HG03039 (cell line): ENCODE results near the gene PIM3.

Experiments
- ATAC-seq: cut with Tn5 transposase; IDR thresholded peaks from one replicate; pipeline ENCODE4 v1.9.1; 2021; ENCODE audit warnings: mild to moderate bottlenecking, moderate library complexity; ENCODE audit not compliant: unreplicated experiment

Gene PIM3

GRCh38 chr22:49966041-49966773 lies 5.6 kb downstream of the PIM3 start:
- ATAC-seq = no peak

DNA sequence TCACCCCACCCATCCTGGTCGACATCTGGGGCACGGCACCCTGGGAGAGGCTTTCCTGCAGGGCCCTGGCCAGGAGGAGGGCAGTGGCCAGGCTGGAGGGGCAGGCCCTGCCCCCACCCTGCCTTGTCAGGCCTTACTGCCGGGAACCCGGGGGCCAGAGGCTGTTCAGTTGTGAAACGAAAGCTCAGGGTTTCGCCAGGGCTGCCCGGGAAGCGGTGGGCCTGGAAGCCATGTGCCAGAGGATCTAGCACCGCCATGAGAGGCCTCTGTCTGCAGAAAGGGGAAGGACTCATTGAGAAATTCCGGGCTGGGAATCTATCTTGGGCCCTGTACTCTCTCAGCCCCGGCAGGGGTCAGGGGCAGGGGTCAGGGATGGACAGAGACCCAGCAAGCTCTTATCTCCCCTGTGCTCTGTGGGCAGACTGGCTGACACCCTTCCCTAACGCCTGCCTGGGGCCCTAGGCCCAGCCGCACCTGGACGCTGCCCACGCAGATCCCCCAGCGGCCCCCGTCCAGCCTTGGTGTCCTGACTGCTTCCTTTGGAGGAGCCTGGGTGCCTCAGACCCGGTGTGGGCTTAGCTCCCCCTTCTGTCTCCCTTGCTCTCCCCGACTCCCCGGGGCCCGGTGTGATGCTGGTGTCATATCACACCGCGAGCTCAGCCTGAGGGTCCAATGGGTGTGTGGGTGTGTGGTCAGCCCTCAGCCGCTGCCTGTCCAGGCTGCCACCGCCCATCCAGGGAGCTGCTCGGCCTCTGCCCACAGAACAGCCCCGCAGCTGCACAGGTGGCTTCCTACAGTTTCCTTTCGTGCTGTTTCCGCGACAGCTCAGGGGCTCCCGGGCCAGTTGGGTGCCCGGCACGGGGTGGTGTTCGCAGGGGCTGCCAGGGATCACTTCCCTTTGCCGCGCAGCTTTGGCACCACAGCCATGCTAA lies 6.5 kb downstream of the PIM3 start:
- ATAC-seq = no peak

- ATAC-seq = no peak
Observed at GRCh38 chr22:49967706-49968208, 7.2 kb downstream of the PIM3 start.

- ATAC-seq = no peak
Observed at GRCh38 chr22:49968313-49968830, 7.8 kb downstream of the PIM3 start.

DNA sequence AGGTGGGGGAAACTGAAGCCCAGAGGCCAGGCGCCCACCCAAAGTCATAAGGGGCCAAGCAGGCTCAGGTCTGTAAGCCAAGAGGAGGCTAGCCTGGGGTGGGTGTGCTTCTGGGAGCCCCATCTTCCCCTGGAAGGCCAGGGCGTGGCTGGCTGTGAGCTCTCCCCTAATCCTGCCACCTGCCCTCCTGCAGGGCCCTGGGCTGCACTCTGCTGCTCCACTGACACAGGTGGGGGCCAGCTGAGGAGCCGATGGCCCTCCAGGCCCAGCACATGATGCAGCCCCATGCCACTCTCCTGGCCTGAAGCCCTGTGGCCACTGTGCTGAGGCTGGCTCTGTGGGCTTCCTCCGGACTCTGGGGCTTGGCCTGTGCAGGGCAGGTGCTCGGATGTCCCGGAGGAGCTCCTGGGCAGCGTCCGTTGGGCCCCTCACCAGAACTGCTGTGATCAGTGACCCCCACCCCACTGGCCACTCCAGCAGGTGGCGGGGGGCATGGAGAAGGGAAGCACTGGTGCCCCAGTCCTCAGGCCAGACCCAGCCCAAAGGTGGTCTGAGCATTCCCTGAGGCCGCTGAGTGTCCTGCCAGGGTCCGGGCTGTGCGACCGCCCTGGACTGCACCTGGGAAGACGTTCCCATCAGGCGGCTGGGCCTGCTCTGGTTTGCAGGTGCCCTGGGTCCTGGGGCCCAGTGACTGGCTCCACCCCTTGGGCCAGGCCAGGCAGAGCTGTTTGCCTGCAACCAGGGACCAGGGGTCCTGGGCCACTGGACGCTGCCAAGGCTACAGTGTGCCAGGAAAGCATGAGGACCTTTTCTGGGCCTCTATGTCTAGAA lies 8.5 kb downstream of the PIM3 start:
- ATAC-seq = no peak

DNA sequence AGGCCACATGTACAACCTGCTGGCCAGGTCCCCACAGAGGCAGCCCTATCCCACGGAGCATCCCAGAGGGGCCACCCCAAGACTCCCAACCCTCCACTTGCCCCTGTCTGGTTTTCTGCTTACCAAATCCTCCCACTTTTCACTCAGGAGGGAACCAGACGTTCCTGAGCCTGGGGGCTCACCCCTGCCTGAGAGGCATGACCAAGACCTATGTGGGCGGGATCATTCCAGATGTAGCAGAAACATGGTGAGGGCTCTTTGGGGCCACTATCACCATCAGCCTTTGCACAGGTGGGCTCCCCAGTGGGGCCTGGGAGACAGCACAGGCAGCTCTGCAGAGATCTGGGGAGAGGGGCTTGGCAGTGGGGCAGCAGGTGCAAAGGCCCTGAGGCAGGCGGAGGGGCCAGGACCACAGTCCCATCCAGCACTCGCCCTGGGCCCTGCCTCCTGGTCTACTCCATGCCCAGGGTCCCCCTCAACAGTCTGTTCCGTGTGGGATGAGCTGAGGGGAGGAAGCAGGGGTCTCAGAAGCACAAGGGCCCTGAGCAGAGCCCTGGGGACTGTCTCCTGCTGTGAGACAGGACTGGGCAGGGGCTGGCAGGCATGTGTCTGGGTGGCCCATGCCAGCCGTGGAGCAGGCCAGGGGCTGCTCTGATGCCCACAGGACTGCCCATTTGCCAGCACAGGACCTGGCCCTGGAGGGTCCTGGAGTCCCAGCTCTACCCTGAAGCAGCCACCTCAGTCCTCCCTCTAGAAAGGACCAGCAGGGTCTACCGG lies 9.4 kb downstream of the PIM3 start:
- no peak for ATAC-seq

GRCh38 chr22:49970528-49971231 lies 10.1 kb downstream of the PIM3 start:
- peak; percentile 39 for ATAC-seq

DNA sequence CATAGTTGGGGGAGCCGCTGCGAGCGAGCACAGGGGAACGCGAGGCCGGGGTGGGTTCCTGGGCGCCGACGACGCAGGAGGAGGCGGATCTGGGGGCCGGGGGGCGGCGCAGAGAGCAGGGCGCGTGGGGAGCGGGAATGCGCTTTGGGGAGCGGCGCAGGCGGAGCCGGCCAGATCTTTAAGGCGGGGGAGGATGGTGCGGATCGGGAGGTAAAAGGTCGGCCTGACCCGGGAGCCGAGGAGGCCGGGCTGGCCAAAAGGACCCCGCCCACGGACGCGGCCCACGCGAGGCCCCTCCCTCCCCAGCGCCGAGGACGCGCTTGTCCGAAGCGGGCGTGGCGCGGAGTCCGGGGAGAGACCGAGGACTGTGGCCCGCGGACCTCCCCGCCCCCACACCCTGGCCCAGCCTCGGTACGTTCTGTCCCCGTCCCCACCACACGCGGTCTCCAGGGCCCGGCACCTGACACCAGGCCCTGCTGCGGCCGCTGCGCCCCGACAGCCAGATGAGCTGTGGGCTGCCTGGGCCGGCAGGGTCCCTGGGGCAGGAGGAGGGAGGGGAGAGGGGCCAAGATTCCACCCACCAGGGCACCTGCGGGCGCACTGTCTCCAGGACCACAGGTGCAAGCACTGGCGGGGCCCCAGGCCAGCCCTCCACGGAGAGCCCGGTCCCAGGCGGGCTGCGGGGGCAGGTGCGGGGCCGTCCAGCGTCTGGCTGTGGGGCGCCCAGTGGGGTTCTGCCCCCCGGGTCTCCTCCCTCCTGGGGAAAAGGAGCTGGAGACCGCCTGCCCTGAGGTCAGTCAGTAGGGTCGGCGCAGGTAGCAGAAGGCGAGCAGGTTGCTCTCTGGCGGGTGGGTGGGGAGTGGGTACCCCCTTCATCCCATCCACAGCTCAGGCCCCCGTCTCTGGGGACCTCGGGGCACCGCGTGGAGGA lies 10.9 kb downstream of the PIM3 start:
- peak; percentile 29 for ATAC-seq

GRCh38 chr22:49972163-49973017 lies 11.8 kb downstream of the PIM3 start:
- no peak for ATAC-seq

DNA sequence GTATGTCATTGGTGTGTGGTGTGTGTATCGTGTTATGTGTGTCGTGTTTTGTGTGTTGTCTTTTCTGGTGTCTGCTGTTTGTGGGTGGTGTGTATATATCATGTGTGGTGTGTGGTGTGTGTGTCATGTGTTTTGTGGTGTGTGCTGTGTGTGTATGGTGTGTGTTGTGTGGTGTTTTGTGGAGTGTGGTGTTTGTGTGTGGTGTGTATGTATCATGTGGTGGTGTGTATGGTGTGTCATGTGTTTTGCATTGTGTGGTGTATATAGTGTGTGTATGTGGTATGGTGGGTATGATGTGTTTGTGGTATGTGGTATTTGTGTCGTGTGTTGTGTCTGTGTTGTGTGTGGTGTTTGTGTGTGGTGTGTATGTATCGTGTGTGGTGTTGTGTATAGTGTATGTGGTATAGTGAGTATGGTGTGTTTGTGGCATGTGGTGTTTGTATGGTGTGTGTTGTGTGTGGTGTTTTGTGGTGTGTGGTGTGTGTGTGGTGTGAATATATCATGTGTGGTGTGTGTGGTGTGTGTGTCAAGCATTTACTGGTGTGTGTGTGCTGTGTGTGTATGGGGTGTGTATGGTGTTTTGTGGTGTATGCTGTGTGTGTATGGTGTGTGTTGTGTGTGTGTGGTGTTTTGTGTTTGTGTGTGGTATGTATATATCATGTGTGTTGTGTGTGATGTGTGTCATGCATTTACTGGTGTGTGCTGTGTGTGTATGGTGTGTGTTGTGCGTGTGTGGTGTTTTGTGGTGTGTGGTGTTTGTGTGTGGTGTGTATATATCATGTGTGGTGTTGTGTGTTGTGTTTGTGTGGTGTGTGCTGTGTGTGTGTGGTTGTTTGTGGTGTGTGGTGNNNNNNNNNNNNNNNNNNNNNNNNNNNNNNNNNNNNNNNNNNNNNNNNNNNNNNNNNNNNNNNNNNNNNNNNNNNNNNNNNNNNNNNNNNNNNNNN lies 12.7 kb downstream of the PIM3 start:
- no peak for ATAC-seq

- no peak for ATAC-seq
Observed at GRCh38 chr22:49975543-49976389, 15.2 kb downstream of the PIM3 start.

GRCh38 chr22:49976439-49977175 lies 16.0 kb downstream of the PIM3 start:
- no peak for ATAC-seq

- ATAC-seq = no peak
Observed at GRCh38 chr22:49977578-49977977, 17.0 kb downstream of the PIM3 start.

DNA sequence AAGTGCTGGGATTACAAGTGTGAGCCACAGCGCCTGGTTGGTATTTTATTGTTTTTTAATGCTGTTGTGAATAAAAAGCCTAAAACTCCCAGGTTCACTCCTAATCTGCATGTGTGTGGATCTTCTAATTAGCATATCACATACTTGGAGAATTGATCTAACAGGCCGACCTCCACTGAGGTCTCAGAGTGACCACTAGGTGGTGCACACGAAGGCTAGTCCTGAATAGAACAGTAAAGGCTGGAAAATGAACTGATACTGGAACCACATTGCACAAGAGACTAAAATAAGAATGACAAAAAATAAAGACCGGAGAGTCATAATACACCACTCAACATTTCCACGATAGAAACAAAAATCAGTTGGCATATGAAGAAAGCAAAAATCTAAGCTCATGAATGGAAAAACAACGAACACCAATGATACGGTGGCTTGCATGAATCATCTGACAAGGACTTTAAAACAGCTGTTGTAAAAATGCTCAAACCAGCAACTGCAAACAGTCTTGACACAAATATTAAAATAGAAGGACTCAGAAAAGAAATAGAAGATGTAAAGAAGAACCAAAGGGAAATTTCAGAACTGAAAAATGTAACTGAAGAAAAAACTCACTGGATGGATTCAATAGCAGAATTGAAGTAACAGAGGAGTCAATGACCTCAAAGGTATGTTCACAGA lies 19.2 kb downstream of the PIM3 start:
- no peak for ATAC-seq
